ENCODE data around the gene ADM.
"Not testable (repeated sequence)": the region's sequence is repeated elsewhere in the genome, so short reads cannot be mapped to it uniquely, and the experiment has no call there.

The ADM gene, protein sequence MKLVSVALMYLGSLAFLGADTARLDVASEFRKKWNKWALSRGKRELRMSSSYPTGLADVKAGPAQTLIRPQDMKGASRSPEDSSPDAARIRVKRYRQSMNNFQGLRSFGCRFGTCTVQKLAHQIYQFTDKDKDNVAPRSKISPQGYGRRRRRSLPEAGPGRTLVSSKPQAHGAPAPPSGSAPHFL

DNA sequence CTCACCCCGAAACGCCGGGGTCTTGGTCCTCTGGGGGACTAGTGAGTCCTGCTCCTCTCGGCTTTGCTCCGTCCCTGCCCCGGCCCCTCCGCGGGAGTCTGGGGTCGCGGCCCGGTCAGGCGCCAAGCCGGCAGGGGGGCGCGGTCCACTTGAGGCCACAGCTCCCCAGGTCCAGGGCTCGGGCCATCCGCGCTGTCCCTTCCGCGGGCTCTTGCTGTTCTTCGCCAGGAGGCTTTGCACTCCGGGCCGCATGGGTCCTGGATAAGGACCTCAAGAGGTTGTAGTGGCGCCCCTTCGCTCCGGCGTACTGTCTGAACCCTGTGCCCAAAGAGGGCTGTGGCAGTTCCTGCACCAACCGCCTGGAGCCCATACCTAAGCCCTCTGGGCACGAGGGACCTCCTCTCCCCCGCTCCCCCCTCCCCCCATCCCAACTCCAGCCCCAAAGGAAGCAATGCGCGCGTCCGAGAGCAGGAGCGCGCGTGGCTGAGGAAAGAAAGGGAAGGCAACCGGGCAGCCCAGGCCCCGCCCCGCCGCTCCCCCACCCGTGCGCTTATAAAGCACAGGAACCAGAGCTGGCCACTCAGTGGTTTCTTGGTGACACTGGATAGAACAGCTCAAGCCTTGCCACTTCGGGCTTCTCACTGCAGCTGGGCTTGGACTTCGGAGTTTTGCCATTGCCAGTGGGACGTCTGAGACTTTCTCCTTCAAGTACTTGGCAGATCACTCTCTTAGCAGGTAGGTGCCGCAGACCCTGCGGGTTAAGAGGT lies at the start of gene ADM:
Gene ADM, plus strand, starts transcription at position 579 of the 767 bp plus-strand sequence. CDS start 628 bp downstream, outside the sequence.
- DNase-seq (ENCODE audit: low spot score), result peak; percentile 91

DNA sequence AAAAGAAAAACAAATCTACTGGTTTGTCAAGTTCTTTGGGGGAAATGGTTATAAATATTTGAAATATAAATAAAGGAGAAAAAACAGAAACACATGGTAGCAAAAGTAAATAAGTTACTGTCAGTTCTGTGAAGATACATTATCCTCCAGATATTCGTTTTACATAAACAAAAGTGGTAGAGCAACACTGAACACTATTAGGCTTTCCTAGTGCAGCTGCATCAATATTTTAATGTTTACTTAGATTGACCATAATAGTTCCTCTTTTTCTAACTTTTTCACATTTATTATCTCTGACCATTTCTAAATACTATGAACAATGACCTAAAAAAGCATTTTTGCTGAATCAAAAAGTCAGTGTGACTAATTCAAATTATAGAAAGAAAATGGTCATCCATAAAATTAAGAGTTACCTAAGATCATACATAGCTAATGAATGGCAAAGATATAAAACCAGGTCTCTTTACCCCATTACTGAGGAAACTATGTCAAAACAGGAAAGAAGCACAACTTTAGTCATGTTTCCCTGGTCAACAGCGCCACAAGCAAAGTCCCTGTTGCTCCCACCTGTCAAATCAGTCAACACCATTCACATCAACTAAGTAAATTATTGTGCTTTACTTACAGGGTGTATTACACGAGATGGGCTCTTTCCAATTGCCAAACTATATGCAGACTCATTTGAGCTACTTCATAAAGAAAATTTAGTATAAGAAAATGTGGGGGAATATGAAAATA lies 49.3 kb upstream of the ADM start:
- no peak for DNase-seq (ENCODE audit: low spot score)

DNA sequence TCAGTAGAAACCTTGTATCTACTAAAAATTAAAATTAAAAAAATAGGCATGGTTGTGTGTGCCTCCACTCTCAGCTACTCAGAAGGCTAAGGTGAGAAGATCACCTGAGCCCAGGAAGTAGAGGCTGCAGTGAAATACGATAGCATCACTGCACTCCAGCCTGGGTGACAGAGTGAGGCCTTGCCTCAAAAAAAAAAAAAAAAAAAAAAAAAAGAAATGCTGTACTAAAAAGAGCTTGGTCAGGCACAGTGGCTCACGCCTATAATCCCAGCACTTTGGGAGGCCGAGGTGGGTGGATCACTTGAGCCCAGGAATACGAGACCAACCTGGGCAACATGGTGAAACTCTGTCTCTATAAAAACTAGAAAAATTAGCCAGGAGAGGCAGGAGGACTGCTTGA lies 47.4 kb upstream of the ADM start:
- DNase-seq (ENCODE audit: low spot score), result no peak

DNA sequence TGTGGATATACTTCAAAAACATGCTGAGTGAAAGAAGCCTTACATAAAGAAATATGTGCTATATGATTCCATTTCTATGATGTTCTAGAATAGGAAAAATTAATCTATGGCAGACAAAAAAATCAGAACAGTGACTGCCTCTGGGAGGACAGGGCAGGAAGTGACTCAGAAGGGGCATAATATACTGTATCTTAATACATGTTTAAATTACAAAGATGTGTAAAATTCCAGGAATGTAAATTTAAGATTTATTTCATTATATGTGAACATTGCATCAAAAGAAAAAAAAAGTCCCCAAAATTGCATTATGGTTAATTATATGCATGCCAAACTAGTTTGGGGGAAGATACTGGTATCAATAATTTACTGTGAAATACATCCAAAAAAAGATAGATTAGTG lies 43.1 kb upstream of the ADM start:
- DNase-seq (ENCODE audit: low spot score), result no peak

DNA sequence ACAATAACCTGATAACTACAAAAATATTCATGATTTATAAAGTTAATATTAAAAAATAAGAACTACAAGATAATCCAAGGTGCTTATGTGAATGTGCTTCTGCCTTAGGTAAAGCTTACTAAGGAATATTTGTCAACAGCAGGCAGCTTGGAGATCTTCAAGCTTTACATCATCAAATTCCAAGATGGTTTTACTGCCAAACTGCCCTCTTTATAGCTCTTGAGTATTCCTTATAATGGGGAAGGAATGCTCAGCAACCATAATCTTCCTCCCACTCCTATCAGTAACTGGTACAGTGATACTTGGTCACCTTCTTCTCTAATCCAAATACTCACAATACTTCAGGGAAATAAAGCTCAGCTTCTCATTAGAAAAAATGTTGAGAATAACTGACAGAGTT lies 40.9 kb upstream of the ADM start:
- no peak for DNase-seq (ENCODE audit: low spot score)

DNA sequence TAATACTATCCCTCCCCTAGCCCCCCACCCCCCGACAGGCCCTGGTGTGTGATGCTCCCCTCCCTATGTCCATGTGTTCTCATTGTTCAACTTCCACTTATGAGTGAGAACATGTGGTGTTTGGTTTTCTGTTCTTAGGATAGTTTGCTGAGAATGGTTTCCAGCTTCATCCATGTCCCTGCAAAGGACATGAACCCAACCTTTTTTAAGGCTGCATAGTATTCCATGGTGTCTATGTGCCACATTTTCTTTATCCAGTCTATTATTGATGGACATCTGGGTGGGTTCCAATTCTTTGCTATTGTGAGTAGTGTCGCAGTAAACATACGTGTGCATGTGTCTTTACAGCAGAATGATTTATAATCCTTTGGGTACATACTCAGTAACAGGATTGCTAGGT lies 40.2 kb upstream of the ADM start:
- not testable (repeated sequence) for DNase-seq (ENCODE audit: low spot score)

DNA sequence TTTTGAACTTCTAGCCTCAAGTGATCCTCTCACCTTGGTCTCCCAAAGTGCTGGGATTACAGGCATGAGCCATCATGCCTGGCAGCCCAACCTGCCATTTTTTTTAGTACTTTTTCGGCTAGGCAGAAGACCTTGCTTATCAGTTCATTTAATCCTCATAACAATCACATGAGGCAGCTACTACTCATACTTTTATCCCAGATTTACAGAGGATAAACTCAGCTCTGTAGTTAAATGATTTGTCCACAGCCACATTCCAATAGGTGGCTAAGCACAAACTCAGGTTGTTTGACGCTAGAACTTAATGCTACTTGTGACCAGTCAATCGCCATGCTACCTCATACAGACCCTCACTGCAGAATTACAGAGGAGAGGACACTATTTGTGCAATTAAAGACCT lies 38.9 kb upstream of the ADM start:
- no peak for DNase-seq (ENCODE audit: low spot score)

DNA sequence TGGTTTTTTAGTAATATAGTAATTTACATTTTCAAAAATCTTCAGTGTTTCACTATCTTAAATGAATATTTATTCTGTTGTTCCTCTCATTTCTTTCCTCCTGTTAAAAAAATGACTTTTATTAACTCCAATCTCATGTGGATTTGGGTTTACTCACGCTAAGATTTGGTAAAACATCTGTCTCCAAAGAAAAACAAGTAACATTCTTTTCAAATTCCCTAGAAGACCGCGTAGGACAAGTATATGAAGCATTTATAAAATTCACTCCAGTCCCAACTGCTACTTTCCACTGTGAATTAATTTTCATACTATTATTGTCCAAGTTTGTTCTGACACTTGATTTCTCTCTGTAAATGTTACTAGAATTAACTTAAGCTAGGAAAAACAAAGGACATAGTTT lies 37.1 kb upstream of the ADM start:
- DNase-seq (ENCODE audit: low spot score), result no peak

DNA sequence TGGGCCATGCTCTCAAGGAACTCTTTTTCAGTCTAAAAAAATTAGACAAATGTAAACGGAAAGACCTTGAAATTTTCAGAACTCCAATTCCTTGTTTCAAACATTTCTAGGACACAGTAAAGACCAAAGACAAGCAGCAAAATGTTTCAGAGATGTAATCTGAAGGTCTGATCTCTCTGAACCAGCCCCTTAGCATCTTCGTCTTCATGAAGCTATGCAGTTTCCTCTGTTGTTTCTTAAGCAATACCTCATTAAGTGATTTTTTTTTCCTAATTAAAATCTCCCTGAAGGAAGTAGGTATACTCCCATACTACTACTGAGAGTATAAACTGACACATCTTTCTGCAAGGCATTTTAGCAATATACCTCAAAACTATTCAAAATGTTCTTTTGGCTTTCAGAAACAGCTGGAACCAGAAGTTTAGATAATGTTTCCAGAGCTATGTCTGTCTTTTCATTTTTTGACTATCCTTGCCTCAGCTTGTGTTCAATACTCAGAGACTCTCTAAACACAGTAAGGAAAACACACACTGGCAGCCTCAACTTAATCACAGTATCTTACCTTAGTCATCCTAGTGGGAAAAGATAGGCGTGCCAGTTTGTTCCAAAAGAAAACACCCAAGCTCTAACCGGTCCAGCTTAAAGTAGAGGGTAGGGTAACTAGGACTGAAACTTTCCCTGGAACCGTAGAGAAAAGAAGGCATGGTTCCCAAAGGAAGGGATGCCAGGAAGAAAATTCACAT lies 36.0 kb upstream of the ADM start:
- no peak for DNase-seq (ENCODE audit: low spot score)

DNA sequence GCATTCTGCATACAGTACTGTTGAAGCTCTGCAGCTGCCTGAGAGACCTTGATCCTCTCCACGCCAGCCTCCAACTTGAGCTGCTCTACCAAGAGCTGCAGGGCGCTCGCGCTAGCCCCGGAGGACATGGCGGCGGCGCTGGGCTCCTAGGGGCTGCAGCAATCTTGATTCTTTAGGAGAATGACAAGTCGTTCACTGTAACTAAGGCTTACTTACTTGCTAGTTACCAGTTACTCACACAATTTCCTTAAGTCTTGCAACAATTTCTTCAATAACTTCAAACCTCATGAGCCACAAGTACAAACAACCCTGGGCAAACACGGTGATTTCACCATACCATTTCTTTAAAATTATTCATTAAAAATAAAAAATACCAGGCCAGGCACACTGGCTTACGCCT lies 32.7 kb upstream of the ADM start:
- DNase-seq (ENCODE audit: low spot score), result no peak

DNA sequence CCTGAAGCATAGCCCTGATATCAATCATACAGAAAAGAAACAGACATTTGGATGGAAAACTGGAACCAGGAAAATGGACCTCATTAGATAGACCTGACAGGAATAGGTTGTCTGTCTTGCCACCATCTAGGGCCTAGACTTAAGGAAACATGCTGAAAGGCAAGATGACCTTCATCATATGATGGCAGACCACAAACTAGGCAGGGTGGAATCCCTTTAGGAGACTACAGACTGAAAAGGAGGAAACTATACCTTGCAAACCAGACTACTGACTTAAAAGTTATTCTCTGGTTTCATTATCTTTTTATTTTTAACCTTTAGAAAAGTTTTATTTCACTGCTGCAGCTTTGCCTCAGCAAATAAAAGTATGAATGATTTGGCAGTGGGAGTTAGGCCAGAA lies 31.1 kb upstream of the ADM start:
- no peak for DNase-seq (ENCODE audit: low spot score)

DNA sequence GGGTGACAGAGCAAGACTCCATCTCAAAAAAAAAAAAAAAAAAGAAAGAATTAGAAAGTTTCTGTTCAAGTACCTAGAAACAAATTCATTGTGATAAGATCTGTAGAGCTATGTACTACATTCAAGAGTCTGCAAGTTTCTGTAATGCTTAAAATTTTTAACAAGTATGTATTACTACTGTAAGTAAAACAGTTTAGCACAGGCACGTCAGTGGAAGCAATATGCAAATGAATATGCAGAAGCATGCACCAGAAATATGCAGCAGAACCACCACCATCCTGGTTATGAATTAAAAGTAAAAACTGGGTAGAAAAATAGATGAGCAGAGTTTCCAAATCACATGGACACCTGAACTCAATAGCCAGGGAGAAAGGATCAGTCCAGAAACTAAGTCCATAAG lies 30.1 kb upstream of the ADM start:
- DNase-seq (ENCODE audit: low spot score), result no peak

DNA sequence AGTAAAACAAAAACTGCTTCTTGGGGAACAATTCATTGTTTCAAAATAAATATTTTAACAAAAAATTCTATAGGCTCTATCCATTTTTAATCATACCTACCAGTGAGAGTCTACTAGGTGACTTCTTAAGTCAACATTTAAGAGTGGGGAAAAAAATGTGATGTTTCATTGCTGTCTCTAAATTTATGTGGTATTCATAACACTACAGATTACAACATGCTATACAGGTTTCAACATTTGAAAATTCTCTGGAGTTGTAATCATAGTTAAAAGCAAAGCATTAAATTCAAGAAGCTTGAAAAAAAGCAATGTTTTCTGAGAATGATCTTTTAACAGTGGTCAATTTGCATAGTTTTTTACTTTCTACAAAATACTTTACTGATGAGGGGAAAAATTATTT lies 29.2 kb upstream of the ADM start:
- DNase-seq (ENCODE audit: low spot score), result no peak

DNA sequence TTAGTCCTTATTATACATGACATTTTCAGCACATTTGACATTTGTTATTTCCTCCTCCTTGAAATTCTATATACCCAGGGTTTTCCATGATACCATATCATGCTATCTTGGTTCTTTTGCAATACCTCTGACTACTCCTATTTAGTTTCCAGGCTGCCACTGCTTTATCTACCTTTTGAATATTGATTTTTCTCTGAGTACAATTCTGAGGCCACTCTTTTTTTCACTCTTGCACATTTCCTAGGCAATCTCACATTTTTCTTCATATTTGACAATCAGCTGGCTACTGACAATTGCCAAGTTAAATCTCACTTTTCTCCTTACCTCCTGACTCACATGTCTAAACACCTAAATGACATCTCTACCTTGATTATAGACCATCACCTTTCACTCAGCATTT lies 22.8 kb upstream of the ADM start:
- DNase-seq (ENCODE audit: low spot score), result no peak

DNA sequence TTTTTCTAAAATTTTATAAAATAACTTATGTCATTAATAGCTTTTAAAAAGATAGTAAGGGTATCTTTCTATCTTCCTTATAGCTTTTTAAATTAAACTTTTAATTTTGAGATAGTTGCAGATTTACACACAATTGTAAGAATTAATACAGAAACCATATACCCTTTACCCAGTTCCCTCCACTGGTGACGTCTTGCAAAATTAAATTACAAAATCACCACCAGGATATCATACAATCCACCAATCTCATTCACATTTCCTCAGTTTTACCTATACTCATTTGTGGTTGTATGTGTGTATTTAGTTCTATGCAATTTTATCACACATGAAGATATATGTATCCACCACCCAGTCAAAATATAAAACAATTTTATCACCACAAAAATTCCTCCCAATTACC lies 20.9 kb upstream of the ADM start:
- no peak for DNase-seq (ENCODE audit: low spot score)

DNA sequence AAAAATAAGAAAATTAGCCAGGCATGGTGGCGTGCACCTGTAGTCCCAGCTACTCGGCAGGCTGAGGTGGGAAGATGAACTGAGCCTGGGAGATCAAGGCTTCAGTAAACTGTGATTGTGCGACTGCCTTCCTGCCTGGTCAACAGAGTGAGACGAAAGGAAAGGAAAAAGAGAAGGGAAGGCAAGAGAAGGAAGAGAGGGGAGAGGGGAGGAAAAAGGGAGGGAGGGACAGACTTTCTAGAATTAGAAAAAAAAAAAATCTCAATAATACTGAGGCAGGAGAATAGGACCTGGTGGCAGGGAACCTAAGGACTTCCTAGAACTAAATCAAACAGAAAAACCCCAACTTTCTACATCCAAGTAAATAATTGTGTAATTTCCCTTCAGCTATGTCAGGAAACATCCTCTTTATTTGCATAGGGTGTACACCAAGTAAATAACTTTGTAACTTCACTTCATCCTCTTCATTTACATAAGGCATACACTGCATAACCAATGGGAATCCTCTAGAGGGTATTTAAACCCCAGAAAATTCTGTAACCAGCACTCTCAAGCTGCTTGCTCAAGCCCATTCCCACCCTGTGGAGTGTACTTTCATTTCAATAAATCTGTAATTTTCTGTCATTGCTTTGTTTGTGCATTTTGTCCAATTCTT lies 19.6 kb upstream of the ADM start:
- DNase-seq (ENCODE audit: low spot score), result no peak

DNA sequence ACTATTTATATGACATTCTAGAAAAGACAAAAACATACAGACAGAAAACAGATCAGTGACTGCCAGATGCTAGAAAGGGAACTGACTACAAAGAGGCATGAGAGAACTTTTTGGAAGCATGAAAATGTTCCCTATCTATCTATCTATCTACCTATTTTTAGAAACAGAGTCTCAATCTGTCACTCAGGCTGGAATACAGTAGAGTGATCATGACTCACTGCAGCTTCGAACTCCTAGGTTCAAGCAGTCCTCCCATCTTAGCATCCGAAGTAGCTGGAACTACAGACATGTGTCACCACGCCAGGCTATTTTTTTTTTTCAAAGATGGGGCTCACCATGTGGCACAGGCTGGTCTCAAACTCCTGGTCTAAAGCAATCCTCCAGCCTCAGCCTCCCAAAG lies 17.7 kb upstream of the ADM start:
- DNase-seq (ENCODE audit: low spot score), result no peak

DNA sequence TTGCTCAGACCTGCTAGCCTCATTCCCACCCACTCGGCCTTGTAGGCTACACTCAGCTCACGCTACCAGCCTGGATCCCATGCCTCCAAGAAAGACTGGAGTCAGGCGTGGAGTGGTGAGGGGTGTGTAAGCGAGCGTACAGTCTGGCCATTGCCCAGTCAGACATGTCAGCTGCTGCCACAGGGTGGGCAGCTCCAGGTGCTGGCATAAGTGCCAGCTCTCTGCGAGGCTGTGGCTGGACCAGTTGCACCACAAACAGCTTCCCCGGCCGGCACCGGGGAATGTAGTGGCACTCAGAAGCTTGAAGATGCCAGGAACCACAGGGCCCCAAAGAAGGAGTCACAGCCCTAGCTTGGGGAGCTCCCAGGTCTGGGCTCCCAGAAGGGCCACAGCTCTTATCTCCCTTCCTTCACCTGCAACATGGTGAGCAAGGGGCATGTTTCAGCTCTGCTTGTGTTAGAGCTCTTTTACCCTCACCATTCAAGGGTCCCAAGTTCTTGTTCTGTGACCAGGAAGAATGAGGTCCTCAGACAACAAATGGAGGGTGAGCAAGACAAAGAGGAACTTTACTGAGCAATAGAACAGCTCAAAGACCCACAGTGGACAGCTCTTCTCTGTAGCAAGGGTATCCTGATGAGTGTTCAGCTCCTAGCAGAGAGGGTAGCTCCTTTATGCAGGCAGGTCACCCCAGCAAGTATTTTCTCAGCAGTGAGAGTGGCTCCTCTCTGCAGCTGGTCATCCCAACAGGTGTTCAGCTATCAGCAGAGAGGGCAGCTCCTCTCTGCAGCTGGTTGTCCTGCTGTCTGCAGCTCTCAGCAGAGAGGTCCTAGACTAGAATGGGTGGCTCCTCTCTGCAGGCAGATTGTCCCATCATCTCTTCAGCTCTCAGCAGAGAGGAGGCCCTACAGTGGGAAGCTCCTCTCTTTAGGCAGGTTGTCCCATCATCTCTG lies 16.8 kb upstream of the ADM start:
- DNase-seq (ENCODE audit: low spot score), result no peak

DNA sequence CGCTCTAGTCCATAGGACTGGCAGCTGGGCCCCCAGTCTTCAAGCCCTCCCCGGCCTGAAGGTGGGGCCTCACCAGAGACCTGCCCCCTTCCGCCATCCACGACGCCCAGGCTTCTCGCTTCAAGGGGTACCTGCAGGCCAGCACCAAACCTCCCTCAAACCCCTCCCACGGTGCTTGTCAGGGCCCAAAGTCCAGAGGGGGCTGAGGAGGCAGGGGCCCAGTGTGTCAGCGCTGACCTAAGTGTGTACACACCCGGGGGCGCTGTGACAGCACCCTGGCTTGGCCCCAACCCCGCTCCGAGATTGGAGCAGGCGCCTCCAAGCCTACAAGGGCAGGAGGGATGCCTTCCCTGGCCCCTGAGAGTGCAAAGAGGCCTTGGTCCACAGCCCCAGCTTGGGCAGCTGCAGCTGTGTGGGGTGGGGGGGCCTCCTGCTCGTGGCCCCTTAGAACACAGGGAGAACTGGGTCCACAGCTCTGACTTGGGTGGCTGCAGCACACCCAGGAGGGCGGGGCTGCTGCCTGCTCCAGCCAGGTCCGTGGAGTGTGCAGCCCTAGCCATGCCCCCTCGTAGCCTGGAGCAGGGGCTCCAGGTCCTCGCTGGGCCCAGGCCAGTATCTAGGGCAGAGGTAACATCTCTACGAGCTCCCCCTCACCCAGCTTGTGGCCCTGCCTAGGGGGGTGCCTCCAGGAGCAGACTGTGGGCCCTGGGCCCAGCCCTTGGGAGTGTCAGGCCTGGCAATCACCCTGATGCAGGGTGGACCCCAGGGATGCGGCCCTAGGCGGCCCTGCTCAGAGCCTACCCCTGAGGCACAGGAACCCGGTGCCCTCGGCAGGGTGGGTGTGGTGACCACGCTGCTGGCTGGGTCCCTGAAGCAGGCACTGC lies 15.8 kb upstream of the ADM start:
- DNase-seq (ENCODE audit: low spot score), result no peak
